Testis (tissue), 2 donors: ENCODE data around the gene SLC5A6.

Source experiments
- CTCF ChIP-seq, 3 experiments: fragments of 450-650 bp in 2 of 3; fragments of 200-600 bp in 1 of 3; sonication (generic) in 1 of 3; IDR thresholded peaks; one replicate each; pipeline ENCODE4 v1.5.1; 2016 to 2019; ENCODE audit warnings: antibody characterized with exemption in 3 of 3, mild to moderate bottlenecking in 2 of 3, moderate library complexity in 1 of 3
- POLR2A ChIP-seq: fragments of 450-650 bp; IDR thresholded peaks from one replicate; pipeline ENCODE4 v1.6.1; 2017; ENCODE audit warnings: antibody characterized with exemption, mild to moderate bottlenecking, moderate library complexity

- TF ChIP-seq POLR2A: no peak
- TF ChIP-seq CTCF (IDR thresholded peaks at IDR 0.05): no peak
Measured at GRCh38 chr2:27199241-27199640, 12.8 kb downstream of the SLC5A6 start.
